HuH-7.5 (cell line): ENCODE data around the gene SERPINB6.
"Not testable (repeated sequence)": the region's sequence is repeated elsewhere in the genome, so short reads cannot be mapped to it uniquely, and the experiment has no call there.

ENCODE experiments used
- DNase-seq: peaks from one replicate; pipeline ENCODE4 v3.0.0; 2011; ENCODE audit warnings: low spot score

The SERPINB6 gene

GRCh38 chr6:2999618-3000557, 28.5 kb upstream of the SERPINB6 start, which contains the start of gene NQO2:
TSS of gene NQO2 (plus strand) at chr6:2999894. CDS start at chr6:3006553, 6,659 bp downstream.
- peak; percentile 66 for DNase-seq

DNA sequence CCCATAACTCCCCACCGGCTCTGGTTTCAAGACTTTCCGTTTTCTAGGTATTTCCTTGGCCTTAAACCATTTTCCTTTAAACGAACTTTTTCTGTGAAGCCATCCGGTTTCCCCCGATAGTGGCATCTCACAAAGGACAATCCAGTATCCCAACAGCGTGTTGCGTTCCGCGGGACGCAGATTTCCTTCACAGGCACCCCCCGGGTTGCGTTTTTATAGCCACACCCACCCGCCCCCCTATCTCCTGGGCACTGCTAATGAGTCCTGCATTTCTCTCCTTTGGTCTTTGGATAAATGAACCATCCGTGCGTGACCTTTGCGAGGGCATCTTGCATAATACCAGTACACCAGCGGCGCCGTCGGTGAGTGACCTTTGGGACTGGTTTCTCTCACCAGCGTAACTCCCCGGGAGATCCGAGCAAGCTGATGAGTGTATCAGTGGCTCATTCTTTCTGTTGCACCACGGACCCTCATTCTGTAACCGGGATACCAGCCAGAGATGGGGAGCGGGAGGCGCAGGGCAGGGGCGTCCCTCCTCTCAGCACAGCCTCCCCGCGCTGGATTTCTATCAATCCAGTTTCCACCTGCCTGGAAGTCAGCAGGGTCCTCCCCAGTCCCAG, 27.7 kb upstream of the SERPINB6 start:
- peak; percentile 52 for DNase-seq

- not testable (repeated sequence) for DNase-seq
Measured at GRCh38 chr6:2998249-2998997, 27.1 kb upstream of the SERPINB6 start.

- DNase-seq: no peak
Measured at GRCh38 chr6:2993755-2994317, 22.5 kb upstream of the SERPINB6 start.

GRCh38 chr6:2992330-2992979, 21.1 kb upstream of the SERPINB6 start:
- DNase-seq: no peak

DNA sequence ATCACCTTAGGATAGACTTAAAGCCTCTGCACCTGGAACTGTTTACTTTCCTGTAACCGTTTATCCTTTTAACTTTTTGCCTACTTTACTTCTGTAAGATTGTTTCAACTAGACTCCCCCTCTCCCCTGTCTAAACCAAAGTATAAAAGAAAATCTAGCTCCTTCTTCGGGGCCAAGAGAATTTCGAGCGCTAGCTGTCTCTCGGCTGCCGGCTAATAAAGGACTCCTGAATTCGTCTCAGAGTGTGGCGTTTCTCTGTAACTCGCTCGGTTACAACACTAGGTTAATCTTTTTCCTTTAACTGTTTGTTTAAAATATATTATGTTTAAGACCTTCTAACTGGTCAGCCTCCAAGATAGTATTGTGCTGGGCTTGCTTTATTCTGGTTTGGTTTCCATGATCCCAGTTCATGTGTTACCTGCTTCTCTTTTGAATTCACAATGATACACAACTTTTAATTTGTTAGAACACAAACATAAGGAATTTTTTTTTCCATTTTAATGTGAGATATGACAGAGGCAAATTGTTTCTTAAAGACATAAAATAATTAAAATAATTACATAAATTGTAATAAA, 19.7 kb upstream of the SERPINB6 start:
- no peak for DNase-seq

DNA sequence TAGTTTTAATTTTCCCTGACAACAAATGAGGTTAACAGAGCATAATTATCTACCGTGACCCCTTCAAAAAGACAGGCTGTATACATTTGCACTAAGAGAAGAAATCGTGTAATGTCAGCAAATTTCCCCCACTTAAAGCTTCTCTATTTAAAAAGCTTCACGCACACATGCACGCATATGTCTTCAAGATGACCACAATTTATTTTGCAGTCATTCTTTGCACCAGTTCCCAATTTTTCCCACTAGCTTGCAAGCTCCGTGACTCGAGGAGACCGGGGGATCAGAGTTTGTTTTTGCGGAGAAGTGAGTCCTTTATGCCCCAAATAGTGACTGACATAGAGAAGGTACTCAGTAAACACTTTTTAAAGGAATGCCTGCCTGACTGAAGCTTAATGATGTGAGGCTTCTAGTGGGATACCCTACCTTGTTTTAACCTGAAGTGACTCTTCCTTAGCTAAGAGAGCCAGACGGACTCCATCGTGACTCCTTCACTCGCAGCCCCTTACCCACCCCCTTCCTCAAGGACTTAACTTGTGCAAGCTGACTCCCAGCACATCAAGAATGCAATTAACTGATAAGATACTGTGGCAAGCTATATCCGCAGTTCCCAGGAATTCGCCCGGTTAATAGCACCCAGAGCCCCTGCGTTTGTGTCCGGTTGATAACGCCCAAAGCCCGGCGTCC, 19.0 kb upstream of the SERPINB6 start:
- DNase-seq: no peak

DNA sequence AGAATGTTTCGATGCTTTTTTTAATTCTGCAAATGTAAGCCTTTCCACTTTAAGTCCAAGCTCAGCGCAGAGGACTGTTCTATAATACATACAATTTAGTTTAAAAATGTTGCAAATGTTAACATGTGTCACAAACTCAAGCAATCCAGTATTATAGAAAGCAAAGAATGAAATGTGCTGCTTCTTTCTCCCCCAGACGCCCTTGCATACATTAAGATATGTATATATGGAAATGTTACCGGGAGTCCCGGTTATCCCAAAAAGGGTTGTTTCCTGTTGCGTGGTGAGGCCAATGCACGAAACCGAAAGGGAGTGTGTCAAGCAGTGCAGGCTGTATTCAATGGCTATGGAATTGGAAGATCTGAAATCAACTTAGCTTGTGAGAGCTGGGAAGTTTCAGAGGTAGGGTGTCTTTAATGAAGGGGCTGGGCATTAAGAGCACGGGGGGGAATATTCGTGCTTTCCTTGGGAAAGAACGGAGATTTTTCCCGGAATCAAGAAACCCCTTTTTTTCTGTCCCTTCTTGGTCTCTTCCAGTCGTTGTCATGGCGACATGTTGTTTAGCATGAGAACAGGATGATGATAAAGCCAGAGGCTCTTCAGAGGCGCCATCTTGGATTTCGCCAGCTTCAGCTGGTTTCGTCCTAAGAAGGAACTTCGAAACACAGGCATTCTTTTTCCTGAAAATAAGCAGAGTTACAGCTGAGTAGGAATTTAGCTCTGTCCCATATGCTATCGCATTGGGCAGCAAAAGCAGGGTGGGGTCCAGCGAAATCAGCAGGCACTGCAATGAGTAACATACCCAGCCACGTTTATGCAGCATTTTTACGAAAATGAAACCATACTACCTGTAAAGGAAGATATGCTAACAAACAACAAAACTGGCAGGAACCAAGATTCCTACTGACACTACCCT, 18.2 kb upstream of the SERPINB6 start:
- DNase-seq: no peak

DNA sequence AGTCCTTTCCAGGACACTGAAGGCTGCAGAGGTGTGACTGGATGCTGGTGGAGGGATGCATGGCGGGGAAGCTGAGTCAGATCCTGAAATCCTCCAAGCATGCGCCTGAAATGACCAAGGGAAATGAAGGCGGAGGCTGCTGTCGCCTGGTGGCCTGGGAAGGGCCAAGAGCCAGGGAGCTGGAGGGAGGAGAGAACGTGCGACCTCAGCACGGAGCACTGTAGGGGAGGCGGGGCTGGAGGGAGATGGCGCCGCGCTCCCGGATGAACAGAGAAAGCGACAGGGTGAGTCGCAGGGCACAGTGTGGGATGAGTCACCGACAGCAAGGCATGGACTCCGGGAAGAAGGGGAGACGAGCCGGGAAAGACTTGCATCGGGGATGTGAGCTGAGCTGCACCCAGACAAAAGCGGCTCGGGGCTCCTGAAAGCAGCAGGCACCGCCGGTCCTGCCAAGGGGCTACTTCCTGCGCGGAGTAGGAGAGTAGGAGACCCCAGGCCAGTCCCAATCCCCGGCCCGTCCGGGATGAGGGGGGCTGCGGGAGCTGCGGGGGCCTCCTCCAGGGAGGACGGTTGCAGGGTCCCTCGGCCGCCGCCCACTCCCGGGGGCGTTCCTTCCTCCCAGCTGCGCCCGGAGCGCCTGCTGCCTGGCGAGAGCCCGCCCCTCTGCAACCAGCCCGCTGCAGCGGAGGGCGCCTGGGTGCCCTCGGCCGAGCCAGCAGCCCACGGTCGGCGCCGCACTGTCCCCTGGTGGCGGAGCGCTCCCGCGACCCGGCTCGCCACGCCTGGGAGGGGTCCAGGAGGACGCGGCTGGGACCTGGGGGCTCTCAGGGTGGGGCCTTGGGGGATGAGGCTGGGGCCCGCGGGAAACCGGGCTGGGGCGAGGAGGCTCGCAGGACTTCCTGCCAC, 17.3 kb upstream of the SERPINB6 start:
- peak; percentile 42 for DNase-seq

DNA sequence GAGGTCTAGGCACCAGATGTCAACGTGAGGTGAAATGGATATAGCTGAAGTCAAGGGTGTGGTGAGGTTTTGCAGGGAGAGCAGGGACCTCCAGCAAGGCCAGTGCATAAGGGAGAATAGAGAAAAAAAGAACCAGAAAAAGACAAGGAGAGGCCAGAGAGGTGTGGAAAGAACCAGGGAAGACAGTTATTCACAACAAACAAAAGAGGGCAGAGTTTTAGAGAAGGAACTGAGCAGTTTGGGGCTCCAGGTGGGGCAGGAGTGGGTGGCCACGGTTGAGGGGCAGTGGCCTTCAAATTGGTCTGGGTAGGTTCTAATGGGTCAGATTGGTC, 16.7 kb upstream of the SERPINB6 start:
- DNase-seq: no peak

- no peak for DNase-seq
Measured at GRCh38 chr6:2986722-2987221, 15.4 kb upstream of the SERPINB6 start.

GRCh38 chr6:2984738-2985406, 13.5 kb upstream of the SERPINB6 start:
- no peak for DNase-seq

DNA sequence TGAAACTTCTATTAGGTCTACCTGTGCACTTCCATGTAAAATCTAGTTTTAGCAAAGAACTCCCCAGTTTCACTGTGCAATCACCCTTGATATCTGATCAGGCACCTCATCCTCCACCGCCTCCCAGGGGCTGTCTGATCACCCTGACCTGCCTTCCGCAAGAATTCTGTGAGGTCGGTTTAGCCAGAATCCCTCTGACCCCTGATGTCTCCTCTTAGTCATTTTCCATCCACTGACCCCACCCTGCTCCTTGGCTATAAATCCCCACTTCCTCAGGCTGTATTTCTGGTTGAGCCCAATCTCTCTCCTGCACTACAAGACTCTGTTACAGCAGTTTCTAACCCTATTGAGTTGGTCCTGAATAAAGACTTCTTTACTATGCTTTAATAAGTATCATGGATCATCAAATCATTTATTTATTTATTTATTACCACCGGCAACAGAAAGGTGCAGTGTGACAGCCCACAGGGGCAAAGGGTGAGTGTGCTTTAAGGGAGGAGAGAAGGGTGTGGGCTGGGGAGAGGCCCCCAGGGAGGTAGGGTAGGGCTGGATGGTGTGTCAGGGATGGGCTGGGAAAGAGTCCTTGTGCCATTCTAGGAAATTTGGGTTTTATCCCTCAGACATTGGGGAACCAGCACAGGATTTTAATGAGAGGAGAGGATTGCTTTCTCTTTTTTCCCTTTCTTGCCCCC, 11.2 kb upstream of the SERPINB6 start:
- DNase-seq: no peak

DNA sequence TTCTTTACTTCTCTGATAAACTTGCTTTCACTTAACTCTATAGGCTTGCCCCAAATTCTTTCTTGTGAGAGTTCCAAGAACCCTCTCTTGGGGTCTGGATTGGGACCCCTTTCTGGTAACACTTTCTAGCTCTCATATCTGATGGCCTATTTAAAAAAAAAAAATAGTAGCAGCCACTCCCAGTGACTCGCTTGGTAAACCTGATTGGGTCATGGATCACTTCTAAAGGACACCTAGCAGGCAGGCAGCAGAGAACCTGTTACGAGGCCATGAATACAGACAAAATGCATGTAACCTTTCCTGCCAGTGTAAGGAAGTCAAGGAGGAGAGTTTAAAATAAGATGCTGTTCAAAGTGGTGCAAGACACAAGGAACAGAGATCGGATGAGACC, 9.1 kb upstream of the SERPINB6 start:
- DNase-seq: no peak

DNA sequence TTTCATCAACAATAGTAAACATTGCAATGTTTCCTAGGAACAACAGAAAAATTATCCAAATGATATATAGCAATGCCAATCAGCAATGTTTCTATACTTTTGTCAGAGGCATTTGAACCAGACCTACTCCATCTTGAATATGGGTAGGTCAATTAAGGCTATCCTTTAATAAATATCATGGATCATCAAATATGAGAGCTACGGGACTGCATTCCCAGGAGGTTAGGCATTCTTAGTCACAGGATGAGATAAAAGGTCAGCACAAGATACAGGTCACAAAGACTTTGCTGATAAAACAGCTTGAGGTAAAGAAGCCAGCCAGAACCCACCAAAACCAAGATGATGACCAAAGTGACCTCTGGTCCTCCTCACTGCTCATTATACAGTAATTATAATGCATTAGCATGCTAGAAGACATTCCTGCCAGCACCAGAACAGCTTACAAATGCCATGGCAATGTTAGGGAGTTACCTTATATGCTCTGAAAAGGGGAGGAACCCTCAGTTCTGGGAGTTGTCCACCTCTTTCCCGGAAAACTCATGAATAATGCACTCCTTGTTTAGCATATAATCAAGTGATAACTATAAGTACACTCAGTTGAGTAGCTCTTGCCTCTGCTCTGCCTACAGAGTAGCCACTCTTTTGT, 8.6 kb upstream of the SERPINB6 start:
- DNase-seq: no peak

DNA sequence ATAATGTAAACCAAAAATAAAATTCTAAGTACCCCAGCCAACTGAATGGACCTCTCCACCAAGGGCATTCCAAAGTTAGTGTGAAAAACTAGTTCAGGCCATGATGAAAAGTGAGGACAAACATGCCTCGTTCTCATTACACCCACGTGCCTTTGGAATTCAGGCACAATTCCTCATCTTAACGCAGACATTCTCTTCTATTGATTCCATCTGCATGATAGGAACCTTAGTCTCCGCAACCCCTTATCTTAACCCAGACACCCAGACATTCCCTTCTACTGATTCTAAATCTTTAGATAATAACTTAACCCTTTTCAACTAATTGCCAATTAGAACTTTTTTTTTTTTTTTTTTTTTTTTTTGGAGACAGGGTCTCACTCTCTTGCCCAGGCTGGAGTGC, 7.6 kb upstream of the SERPINB6 start:
- no peak for DNase-seq
